HL-60 (cell line): ENCODE measurements around the gene PITPNC1.

ENCODE experiments used
- DNase-seq, 2 experiments: peaks; one replicate each; pipeline ENCODE4 v3.0.0-alpha.2; 2010 to 2020; ENCODE audit warnings: low read depth in 1 of 2, low spot score in 1 of 2
- H3K27ac ChIP-seq: fragments of 250-450 bp; sonication (Bioruptor Pico); replicated peaks from 2 replicates; pipeline ENCODE4 v1.5.1; 2020; ENCODE audit warnings: mild to moderate bottlenecking, moderate library complexity
- H3K27me3 ChIP-seq: fragments of 250-450 bp; sonication (Bioruptor Pico); 2 replicates; pipeline ENCODE4 v1.5.1; 2021; ENCODE audit warnings: mild to moderate bottlenecking, moderate library complexity; ENCODE audit not compliant: insufficient read depth, poor library complexity, severe bottlenecking
- H3K4me3 ChIP-seq: replicated peaks from 2 replicates; pipeline ENCODE4 v1.5.1; 2011; ENCODE audit warnings: mild to moderate bottlenecking, control low read depth, low read length; ENCODE audit not compliant: insufficient read depth
- CTCF ChIP-seq: IDR thresholded peaks from one replicate; pipeline ENCODE4 v1.5.1; 2011; ENCODE audit warnings: low read length, control low read depth, inconsistent platforms; ENCODE audit not compliant: insufficient read depth
- GABPA ChIP-seq: IDR thresholded peaks from 2 replicates; pipeline ENCODE4 v1.6.1; 2012; ENCODE audit warnings: low read depth
- POLR2AphosphoS5 ChIP-seq: IDR thresholded peaks from 2 replicates; pipeline ENCODE4 v1.6.1; 2012; ENCODE audit warnings: low read depth
- REST ChIP-seq: IDR thresholded peaks from 2 replicates; pipeline ENCODE4 v1.6.1; 2012; ENCODE audit warnings: low read depth; ENCODE audit not compliant: insufficient replicate concordance
- SPI1 ChIP-seq: IDR thresholded peaks from 2 replicates; pipeline ENCODE4 v1.6.1; 2012; ENCODE audit warnings: low read depth, mild to moderate bottlenecking, borderline replicate concordance

Gene PITPNC1

GRCh38 chr17:67658265-67658664, 281.2 kb downstream of the PITPNC1 start:
- H3K27ac ChIP-seq, result no peak overlapping the region
- TF ChIP-seq REST (no peak), CTCF (no peak), SPI1 (no peak), POLR2AphosphoS5 (no peak), GABPA (no peak)
- no peak for DNase-seq
- no peaks in the 10 kb centered on the region for H3K27me3 ChIP-seq
- H3K4me3 ChIP-seq, result no peak overlapping the region

GRCh38 chr17:67659028-67659427, 281.9 kb downstream of the PITPNC1 start:
- no peak for DNase-seq
- TF ChIP-seq REST, result no peak
- TF ChIP-seq CTCF, result no peak
- no peak for TF ChIP-seq GABPA
- TF ChIP-seq POLR2AphosphoS5, result no peak
- TF ChIP-seq SPI1, result no peak
- Histone ChIP-seq H3K4me3 (no peak overlapping the region), H3K27ac (no peak overlapping the region), H3K27me3 (no peaks in the 10 kb centered on the region)

- no peak overlapping the region for H3K27ac ChIP-seq
- no peaks in the 10 kb centered on the region for H3K27me3 ChIP-seq
- no peak for DNase-seq
- TF ChIP-seq GABPA (no peak), REST (no peak), SPI1 (no peak), POLR2AphosphoS5 (no peak), CTCF (no peak)
- H3K4me3 ChIP-seq, result no peak overlapping the region
Observed at GRCh38 chr17:67662712-67663111, 285.6 kb downstream of the PITPNC1 start.
